Stimulated activated CD8-positive, alpha-beta memory T cell treated with anti-CD3 and anti-CD28 coated beads, Interleukin-7, amount 100 ng/mL, for 24 hours (primary cell): ENCODE results near the gene CMTM2.
"Not testable (repeated sequence)": the region's sequence is repeated elsewhere in the genome, so short reads cannot be mapped to it uniquely, and the experiment has no call there.

Experiments
- DNase-seq: peaks from one replicate; pipeline ENCODE4 v3.0.0-alpha.2; 2020; ENCODE audit warnings: low read depth

The CMTM2 gene

GRCh38 chr16:66608241-66609138 is 29.2 kb downstream of the CMTM2 start:
- DNase-seq = peak; percentile 69

- no peak for DNase-seq
Measured at GRCh38 chr16:66609139-66609510, 29.9 kb downstream of the CMTM2 start.

- no peak for DNase-seq
Measured at GRCh38 chr16:66610111-66610820, 31.0 kb downstream of the CMTM2 start.

GRCh38 chr16:66611911-66612310 is 32.6 kb downstream of the CMTM2 start:
- not testable (repeated sequence) for DNase-seq

- DNase-seq = no peak
Measured at GRCh38 chr16:66612422-66612821, 33.2 kb downstream of the CMTM2 start.

GRCh38 chr16:66614161-66614802 is 35.0 kb downstream of the CMTM2 start:
- DNase-seq = no peak

GRCh38 chr16:66616169-66616568 is 36.9 kb downstream of the CMTM2 start:
- no peak for DNase-seq

GRCh38 chr16:66616592-66616991 is 37.3 kb downstream of the CMTM2 start:
- DNase-seq = no peak

GRCh38 chr16:66617010-66617434 is 37.8 kb downstream of the CMTM2 start:
- DNase-seq = no peak

- DNase-seq = no peak
Measured at GRCh38 chr16:66617728-66618127, 38.5 kb downstream of the CMTM2 start.

- DNase-seq = no peak
Measured at GRCh38 chr16:66618588-66619375, 39.5 kb downstream of the CMTM2 start.

GRCh38 chr16:66619534-66620428 is 40.5 kb downstream of the CMTM2 start:
- DNase-seq = no peak

- DNase-seq = no peak
Measured at GRCh38 chr16:66620429-66620795, 41.1 kb downstream of the CMTM2 start.

GRCh38 chr16:66621973-66622372 is 42.7 kb downstream of the CMTM2 start:
- no peak for DNase-seq

GRCh38 chr16:66622863-66623262 is 43.6 kb downstream of the CMTM2 start:
- DNase-seq = no peak

- no peak for DNase-seq
Measured at GRCh38 chr16:66623755-66624154, 44.5 kb downstream of the CMTM2 start.

- not testable (repeated sequence) for DNase-seq
Measured at GRCh38 chr16:66627611-66628378, 48.5 kb downstream of the CMTM2 start.

- no peak for DNase-seq
Measured at GRCh38 chr16:66629856-66630255, 50.6 kb downstream of the CMTM2 start.

- DNase-seq = not testable (repeated sequence)
Measured at GRCh38 chr16:66630561-66631260, 51.4 kb downstream of the CMTM2 start.

GRCh38 chr16:66631558-66631957 is 52.3 kb downstream of the CMTM2 start:
- not testable (repeated sequence) for DNase-seq
